BJ (cell line): ENCODE data around the gene HPN. TPM values are rescaled to one million over a fixed set of nuclear protein-coding genes. Genes with fewer than 3 reads are reported as not detected.

Experiments
- CTCF ChIA-PET: fragments of 350-600 bp; formaldehyde crosslinking; extraction: SDS; loops from one replicate; lab custom pipeline; 2021; ENCODE audit warnings: antibody characterized with exemption, inconsistent platforms; lab: Yijun Ruan, JAX
- POLR2A ChIA-PET: fragments of 300-600 bp; sonication (Branson Sonifier 250); formaldehyde crosslinking; extraction: SDS; loops from one replicate; lab custom pipeline; 2021; ENCODE audit warnings: antibody characterized with exemption; lab: Charles Lee
- DNase-seq: peaks from one replicate; pipeline ENCODE4 v3.0.0-alpha.2; 2011; ENCODE audit warnings: low read depth
- H3K27me3 ChIP-seq: 2 replicates; pipeline ENCODE4 v1.6.0; 2011; ENCODE audit warnings: low read length; ENCODE audit not compliant: control insufficient read depth, insufficient read depth
- H3K36me3 ChIP-seq: 2 replicates; pipeline ENCODE4 v1.5.1; 2011; ENCODE audit warnings: low read length; ENCODE audit not compliant: control insufficient read depth, insufficient read depth
- H3K4me3 ChIP-seq: 2 replicates; pipeline ENCODE4 v1.5.1; 2011; ENCODE audit warnings: low read depth, mild to moderate bottlenecking, control low read depth, low read length
- CTCF ChIP-seq: IDR thresholded peaks from 2 replicates; pipeline ENCODE4 v1.5.1; 2011; ENCODE audit warnings: low read depth, mild to moderate bottlenecking, control low read depth, inconsistent platforms, low read length, moderate library complexity; ENCODE audit not compliant: insufficient read depth
- polyA plus RNA-seq: library from polyadenylated mRNA; depleted of rRNA; stranded (reverse); fragments of >200 nt; gene quantifications from 2 replicates; pipeline ENCODE4 v1.2.3, GENCODE V29; 2011

Gene HPN
- polyA plus RNA-seq, 1 experiment, result not detected

GRCh38 chr19:35107545-35107944 lies 66.0 kb downstream of the HPN start:
- Histone ChIP-seq H3K36me3 (no peaks in the 10 kb centered on the region), H3K27me3 (no peaks in the 10 kb centered on the region), H3K4me3 (no peak overlapping the region)
- no peak for DNase-seq
- POLR2A ChIA-PET, result no interaction called here
- no peak for TF ChIP-seq CTCF
- CTCF ChIA-PET, result interaction anchor here (1.3 kb wide), 1 partner anchor 94 kb away, joined by 5 read pairs; no protein-coding TSS in a partner anchor

GRCh38 chr19:35108730-35109129 lies 67.2 kb downstream of the HPN start:
- TF ChIP-seq CTCF, result no peak
- no peak for DNase-seq
- no peak overlapping the region for H3K4me3 ChIP-seq
- ChIA-PET CTCF (no interaction called here), POLR2A (no interaction called here)
- no peaks in the 10 kb centered on the region for H3K36me3 ChIP-seq
- peaks cover 3% of the 10 kb centered on the region; the same call in 1 of the 2 replicates for H3K27me3 ChIP-seq

- no peak for DNase-seq
- no peaks in the 10 kb centered on the region for H3K36me3 ChIP-seq
- H3K27me3 ChIP-seq, result peaks cover 3% of the 10 kb centered on the region; the same call in 1 of the 2 replicates
- ChIA-PET CTCF (interaction anchor here (1.0 to 1.5 kb wide), 3 partner anchors 10 to 65 kb away, joined by 3 read pairs; no protein-coding TSS in a partner anchor), POLR2A (no interaction called here)
- no peak overlapping the region for H3K4me3 ChIP-seq
- no peak for TF ChIP-seq CTCF
Observed at GRCh38 chr19:35109395-35110112, 68.0 kb downstream of the HPN start.

GRCh38 chr19:35110974-35111373 lies 69.5 kb downstream of the HPN start:
- H3K36me3 ChIP-seq, result no peaks in the 10 kb centered on the region
- no peak for TF ChIP-seq CTCF
- H3K4me3 ChIP-seq, result no peak overlapping the region
- peaks cover 7% of the 10 kb centered on the region for H3K27me3 ChIP-seq
- POLR2A ChIA-PET, result interaction anchor here (0.5 kb wide), 1 partner anchor 13 kb away, joined by 7 read pairs; no protein-coding TSS in a partner anchor
- CTCF ChIA-PET, result interaction anchor here (0.5 to 2.8 kb wide), 10 partner anchors 9 to 67 kb away, joined by 3 to 9 read pairs (median 3); partner anchors contain the start of gene LGI4
- no peak for DNase-seq

DNA sequence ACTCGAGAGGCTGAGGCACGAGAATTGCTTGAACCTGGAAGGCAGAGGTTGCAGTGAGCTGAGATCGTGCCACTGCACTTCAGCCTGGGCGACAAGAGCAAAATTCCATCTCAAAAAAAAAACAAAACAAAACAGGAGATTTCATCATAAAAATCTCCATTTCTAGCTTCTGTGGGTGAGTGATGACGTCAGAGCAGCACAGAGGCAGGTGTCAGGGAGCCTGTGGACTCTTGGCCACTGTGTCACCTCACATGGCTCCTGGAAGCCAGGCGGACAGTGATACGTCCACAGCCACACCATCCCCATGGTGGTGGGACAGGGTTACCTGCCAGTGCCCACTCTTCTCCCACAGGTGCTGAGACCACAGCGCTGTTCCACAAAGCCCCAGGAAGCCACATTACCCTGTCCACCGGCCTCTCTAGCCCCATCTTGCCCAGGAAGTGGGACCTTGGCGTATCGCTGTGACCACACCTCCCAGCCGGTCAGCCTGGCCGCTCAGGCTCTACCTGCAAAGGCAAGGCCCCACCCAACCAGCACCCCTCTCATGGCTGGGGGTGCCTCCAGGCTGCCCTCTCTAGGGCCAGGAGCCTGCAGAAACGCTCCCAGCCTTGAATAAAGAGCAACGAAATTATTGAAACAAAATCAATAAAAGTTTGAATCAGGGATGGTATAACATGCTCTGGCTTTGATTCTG lies 71.6 kb downstream of the HPN start:
- no peak for TF ChIP-seq CTCF
- H3K36me3 ChIP-seq, result no peaks in the 10 kb centered on the region
- ChIA-PET CTCF (interaction anchor here (1.0 to 2.8 kb wide), 2 partner anchors 11 to 13 kb away, joined by 3 to 9 read pairs; no protein-coding TSS in a partner anchor), POLR2A (no interaction called here)
- no peak for DNase-seq
- H3K4me3 ChIP-seq, result no peak overlapping the region
- peaks cover 10% of the 10 kb centered on the region for H3K27me3 ChIP-seq
